ENCODE data around the gene ZCCHC13.

Gene ZCCHC13

DNA sequence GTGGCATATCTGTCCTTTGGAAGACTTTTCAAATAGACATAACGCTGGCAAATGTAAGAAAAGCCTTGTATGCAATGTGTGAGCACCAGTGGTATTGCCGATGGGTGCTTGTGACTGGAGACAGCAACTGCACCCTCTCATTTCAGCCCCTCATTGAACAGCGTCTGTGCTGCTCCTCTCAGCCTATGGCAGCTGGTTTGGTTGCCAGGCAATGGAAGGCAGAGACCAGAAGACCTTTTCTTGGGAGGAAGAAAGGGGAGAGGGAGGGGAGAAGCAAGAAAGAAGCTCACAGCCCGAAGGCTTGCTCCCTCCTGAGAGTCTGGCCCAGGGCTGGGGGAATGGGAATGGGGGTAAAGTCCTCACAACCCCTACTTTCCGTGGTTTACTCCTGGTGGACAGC lies 20.2 kb downstream of the ZCCHC13 start:
- Histone ChIP-seq H3K9me3 (ENCODE audit: insufficient read depth, low read depth, low read length) (no peaks in the 10 kb centered on the region), H3K4me2 (ENCODE audit: low read depth, low read length, poor library complexity, severe bottlenecking) (no peak overlapping the region), H3K4me3 (ENCODE audit: low read length, poor library complexity, severe bottlenecking) (no peak overlapping the region), H3K36me3 (ENCODE audit: insufficient read depth, low read length) (no peaks in the 10 kb centered on the region), H3K4me1 (ENCODE audit: insufficient read depth, low read length, poor library complexity, severe bottlenecking) (no peaks in the 10 kb centered on the region), H3K9ac (ENCODE audit: low read depth, low read length, poor library complexity, severe bottlenecking) (no peak overlapping the region), H2AFZ (ENCODE audit: low read length) (no peak overlapping the region), H3K9me2 (replicated peaks; ENCODE audit: low read depth, low read length) (no peaks in the 10 kb centered on the region), H4K20me1 (ENCODE audit: insufficient read depth, low read length, poor library complexity, severe bottlenecking) (no peaks in the 10 kb centered on the region), H3F3A (ENCODE audit: low read depth) (no peaks in the 10 kb centered on the region), H3K79me2 (ENCODE audit: insufficient read depth, low read length) (no peaks in the 10 kb centered on the region), H3K27me3 (ENCODE audit: insufficient read depth, low read length, poor library complexity, severe bottlenecking) (no peaks in the 10 kb centered on the region)
- TF ChIP-seq, protein P1, sequence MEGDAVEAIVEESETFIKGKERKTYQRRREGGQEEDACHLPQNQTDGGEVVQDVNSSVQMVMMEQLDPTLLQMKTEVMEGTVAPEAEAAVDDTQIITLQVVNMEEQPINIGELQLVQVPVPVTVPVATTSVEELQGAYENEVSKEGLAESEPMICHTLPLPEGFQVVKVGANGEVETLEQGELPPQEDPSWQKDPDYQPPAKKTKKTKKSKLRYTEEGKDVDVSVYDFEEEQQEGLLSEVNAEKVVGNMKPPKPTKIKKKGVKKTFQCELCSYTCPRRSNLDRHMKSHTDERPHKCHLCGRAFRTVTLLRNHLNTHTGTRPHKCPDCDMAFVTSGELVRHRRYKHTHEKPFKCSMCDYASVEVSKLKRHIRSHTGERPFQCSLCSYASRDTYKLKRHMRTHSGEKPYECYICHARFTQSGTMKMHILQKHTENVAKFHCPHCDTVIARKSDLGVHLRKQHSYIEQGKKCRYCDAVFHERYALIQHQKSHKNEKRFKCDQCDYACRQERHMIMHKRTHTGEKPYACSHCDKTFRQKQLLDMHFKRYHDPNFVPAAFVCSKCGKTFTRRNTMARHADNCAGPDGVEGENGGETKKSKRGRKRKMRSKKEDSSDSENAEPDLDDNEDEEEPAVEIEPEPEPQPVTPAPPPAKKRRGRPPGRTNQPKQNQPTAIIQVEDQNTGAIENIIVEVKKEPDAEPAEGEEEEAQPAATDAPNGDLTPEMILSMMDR (conservative IDR thresholded peaks at IDR 0.05; ENCODE audit: low read length): no peak
- TF ChIP-seq EZH2phosphoT487 (IDR thresholded peaks at IDR 0.05; ENCODE audit: borderline replicate concordance): no peak

- H2AFZ ChIP-seq (ENCODE audit: low read length): no peak overlapping the region
- no peak for TF ChIP-seq EZH2phosphoT487 (IDR thresholded peaks at IDR 0.05; ENCODE audit: borderline replicate concordance)
- TF ChIP-seq, protein P1 (conservative IDR thresholded peaks at IDR 0.05; ENCODE audit: low read length): no peak; the same call in 1 of the 2 replicates
- no peaks in the 10 kb centered on the region for H3K9me2 ChIP-seq (replicated peaks; ENCODE audit: low read depth, low read length)
- no peaks in the 10 kb centered on the region for H3K27me3 ChIP-seq (ENCODE audit: insufficient read depth, low read length, poor library complexity, severe bottlenecking)
- H3K4me1 ChIP-seq (ENCODE audit: insufficient read depth, low read length, poor library complexity, severe bottlenecking): no peaks in the 10 kb centered on the region
- H3K36me3 ChIP-seq (ENCODE audit: insufficient read depth, low read length): no peaks in the 10 kb centered on the region
- H3K79me2 ChIP-seq (ENCODE audit: insufficient read depth, low read length): no peaks in the 10 kb centered on the region
- H3K9me3 ChIP-seq (ENCODE audit: insufficient read depth, low read depth, low read length): no peaks in the 10 kb centered on the region
- no peak overlapping the region for H3K4me3 ChIP-seq (ENCODE audit: low read length, poor library complexity, severe bottlenecking)
- no peaks in the 10 kb centered on the region for H3F3A ChIP-seq (ENCODE audit: low read depth)
- H3K4me2 ChIP-seq (ENCODE audit: low read depth, low read length, poor library complexity, severe bottlenecking): no peak overlapping the region
- no peaks in the 10 kb centered on the region for H4K20me1 ChIP-seq (ENCODE audit: insufficient read depth, low read length, poor library complexity, severe bottlenecking)
- no peak overlapping the region for H3K9ac ChIP-seq (ENCODE audit: low read depth, low read length, poor library complexity, severe bottlenecking)
These were observed 21.4 kb downstream of the ZCCHC13 start for GRCh38 chrX:74325130-74326059.

GRCh38 chrX:74338852-74339251 lies 34.9 kb downstream of the ZCCHC13 start:
- no peaks in the 10 kb centered on the region for H3F3A ChIP-seq (ENCODE audit: low read depth)
- H2AFZ ChIP-seq (ENCODE audit: low read length): no peak overlapping the region
- H3K4me3 ChIP-seq (ENCODE audit: low read length, poor library complexity, severe bottlenecking): no peak overlapping the region
- no peaks in the 10 kb centered on the region for H3K4me1 ChIP-seq (ENCODE audit: insufficient read depth, low read length, poor library complexity, severe bottlenecking)
- TF ChIP-seq, protein P1 (conservative IDR thresholded peaks at IDR 0.05; ENCODE audit: low read length): no peak
- no peak for TF ChIP-seq EZH2phosphoT487 (IDR thresholded peaks at IDR 0.05; ENCODE audit: borderline replicate concordance)
- H3K9me2 ChIP-seq (replicated peaks; ENCODE audit: low read depth, low read length): no peaks in the 10 kb centered on the region
- no peaks in the 10 kb centered on the region for H3K79me2 ChIP-seq (ENCODE audit: insufficient read depth, low read length)
- H3K27me3 ChIP-seq (ENCODE audit: insufficient read depth, low read length, poor library complexity, severe bottlenecking): no peaks in the 10 kb centered on the region
- no peaks in the 10 kb centered on the region for H3K36me3 ChIP-seq (ENCODE audit: insufficient read depth, low read length)
- no peaks in the 10 kb centered on the region for H4K20me1 ChIP-seq (ENCODE audit: insufficient read depth, low read length, poor library complexity, severe bottlenecking)
- no peak overlapping the region for H3K9ac ChIP-seq (ENCODE audit: low read depth, low read length, poor library complexity, severe bottlenecking)
- no peak overlapping the region for H3K4me2 ChIP-seq (ENCODE audit: low read depth, low read length, poor library complexity, severe bottlenecking)
- H3K9me3 ChIP-seq (ENCODE audit: insufficient read depth, low read depth, low read length): no peaks in the 10 kb centered on the region

Measured in Loucy (cell line).